ENCODE measurements around the gene C1orf53. TPM values are rescaled to one million over a fixed set of nuclear protein-coding genes. Genes with fewer than 3 reads are reported as not detected.
"Not testable (repeated sequence)": the region's sequence is repeated elsewhere in the genome, so short reads cannot be mapped to it uniquely, and the experiment has no call there.

Gene C1orf53
- total RNA-seq, 5 donors from 2014 or later (not counting 1 experiment from before 2014, with no cell fraction given), result not detected

DNA sequence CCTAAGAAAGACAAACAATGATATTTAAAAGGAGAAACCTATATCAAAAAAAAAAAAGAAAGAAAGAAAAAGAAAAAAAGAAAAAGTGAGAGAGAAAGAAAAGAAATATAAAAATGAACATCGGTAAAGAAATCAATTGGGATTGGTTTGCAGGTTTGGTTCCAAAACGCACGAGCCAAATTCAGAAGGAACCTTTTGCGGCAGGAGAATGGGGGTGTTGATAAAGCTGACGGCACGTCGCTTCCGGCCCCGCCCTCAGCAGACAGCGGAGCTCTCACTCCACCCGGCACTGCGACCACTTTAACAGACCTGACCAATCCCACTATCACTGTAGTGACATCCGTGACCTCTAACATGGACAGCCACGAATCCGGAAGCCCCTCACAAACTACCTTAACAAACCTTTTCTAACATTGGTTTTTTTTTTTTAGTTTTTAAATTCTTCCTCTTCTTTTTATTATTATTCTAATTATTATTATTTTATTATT lies 26.5 kb downstream of the C1orf53 start:
- H3K36me3 ChIP-seq (ENCODE audit: control insufficient read depth in 2 of 2, extremely low read depth in 1 of 2, insufficient read depth in 1 of 2, low read length in 1 of 2), result no peaks in the 10 kb centered on the region
- no peaks in the 10 kb centered on the region for H3K36me3 Mint-ChIP-seq
- H3K27ac Mint-ChIP-seq, result no peak overlapping the region
- H3K4me1 Mint-ChIP-seq, result peaks cover 6 to 7% (median 7%) of the 10 kb centered on the region in 3 donors
- DNase-seq, result peak in 1 of 35 experiments; percentile 51
- H3K9me3 Mint-ChIP-seq, result no peaks in the 10 kb centered on the region
- ATAC-seq (replicated peaks in 1 of 4), result peak in 1 of 4 experiments; percentile 56
- no peak overlapping the region for H3K27ac ChIP-seq (ENCODE audit: low read length)
- H3K9me3 ChIP-seq, result no peaks in the 10 kb centered on the region
- CTCF ChIA-PET, result interaction anchor here (0.5 to 0.7 kb wide), 3 partner anchors 23 to 292 kb away, joined by 3 to 9 read pairs (median 4); no protein-coding TSS in a partner anchor
- WGBS (ENCODE audit: insufficient coverage), result 8% methylated on average over 2 of the region's 15 CpGs
- H3K27me3 ChIP-seq (replicated peaks in 1 of 2; ENCODE audit: control insufficient read depth in 2 of 2, extremely low read depth in 1 of 2, insufficient read depth in 2 of 2, low read length in 1 of 2), result peaks cover 12% of the 10 kb centered on the region in 2 experiments
- POLR2A ChIA-PET, result interaction anchor here in 1 of 2 donors (0.7 kb wide), 1 partner anchor 14 kb away, joined by 3 read pairs; no protein-coding TSS in a partner anchor
- peaks cover 58 to 67% of the 10 kb centered on the region in 2 donors for H3K27me3 Mint-ChIP-seq
- H3K4me3 Mint-ChIP-seq, result peak overlapping the region in 1 of 3 donors; percentile 26
- H3K4me1 ChIP-seq (ENCODE audit: control insufficient read depth in 1 of 2, extremely low read depth in 1 of 2, insufficient read depth in 2 of 2, low read length in 2 of 2), result peaks cover 3 to 4% of the 10 kb centered on the region in 2 experiments
- H3K4me3 ChIP-seq (ENCODE audit: control insufficient read depth in 1 of 2, extremely low read depth in 1 of 2, low read length in 1 of 2), result peak overlapping the region in 1 of 2 donors; percentile 33

DNA sequence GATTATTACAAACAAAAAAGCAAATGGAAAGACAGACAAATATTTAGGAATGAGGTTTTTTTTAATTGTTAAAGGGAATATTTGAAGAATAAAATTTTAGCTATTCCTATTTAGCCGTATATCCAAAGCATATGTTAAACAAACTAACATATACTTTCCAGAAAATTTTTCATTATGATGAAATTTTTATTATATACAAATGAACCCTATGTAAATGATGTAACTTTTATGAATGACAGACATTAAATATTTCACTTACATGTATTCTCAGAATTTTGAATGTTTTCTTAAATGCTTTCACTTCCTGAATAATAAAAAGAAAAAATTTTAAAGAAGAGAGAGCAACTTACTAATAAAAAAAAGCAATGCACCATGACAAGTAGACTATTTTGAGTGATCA lies 30.6 kb downstream of the C1orf53 start:
- no peak overlapping the region for H3K4me3 ChIP-seq (ENCODE audit: control insufficient read depth in 1 of 2, extremely low read depth in 1 of 2, low read length in 1 of 2)
- Mint-ChIP-seq H3K27me3 (peaks cover 27 to 54% of the 10 kb centered on the region in 2 donors), H3K4me3 (no peak overlapping the region), H3K9me3 (no peaks in the 10 kb centered on the region), H3K27ac (no peak overlapping the region), H3K4me1 (peaks cover 6 to 7% (median 7%) of the 10 kb centered on the region in 3 donors), H3K36me3 (no peaks in the 10 kb centered on the region)
- H3K27ac ChIP-seq (ENCODE audit: low read length), result no peak overlapping the region
- H3K9me3 ChIP-seq, result no peaks in the 10 kb centered on the region
- H3K27me3 ChIP-seq (replicated peaks in 1 of 2; ENCODE audit: control insufficient read depth in 2 of 2, extremely low read depth in 1 of 2, insufficient read depth in 2 of 2, low read length in 1 of 2), result peaks cover 6% of the 10 kb centered on the region in 2 experiments
- ATAC-seq (replicated peaks in 1 of 4) (no peak), DNase-seq (no peak)
- ChIA-PET POLR2A (interaction anchor here in 1 of 2 donors (0.7 to 0.8 kb wide), 2 partner anchors 25 to 30 kb away, joined by 3 to 9 read pairs; no protein-coding TSS in a partner anchor), CTCF (interaction anchor here in 1 of 2 donors (0.6 kb wide), 1 partner anchor 149 kb away, joined by 3 read pairs; no protein-coding TSS in a partner anchor)
- no CpG with 5 or more reads among the region's 1 CpG for WGBS (ENCODE audit: insufficient coverage)
- H3K4me1 ChIP-seq (ENCODE audit: control insufficient read depth in 1 of 2, extremely low read depth in 1 of 2, insufficient read depth in 2 of 2, low read length in 2 of 2), result peaks cover 3 to 4% of the 10 kb centered on the region in 2 experiments
- H3K36me3 ChIP-seq (ENCODE audit: control insufficient read depth in 2 of 2, extremely low read depth in 1 of 2, insufficient read depth in 1 of 2, low read length in 1 of 2), result no peaks in the 10 kb centered on the region

DNA sequence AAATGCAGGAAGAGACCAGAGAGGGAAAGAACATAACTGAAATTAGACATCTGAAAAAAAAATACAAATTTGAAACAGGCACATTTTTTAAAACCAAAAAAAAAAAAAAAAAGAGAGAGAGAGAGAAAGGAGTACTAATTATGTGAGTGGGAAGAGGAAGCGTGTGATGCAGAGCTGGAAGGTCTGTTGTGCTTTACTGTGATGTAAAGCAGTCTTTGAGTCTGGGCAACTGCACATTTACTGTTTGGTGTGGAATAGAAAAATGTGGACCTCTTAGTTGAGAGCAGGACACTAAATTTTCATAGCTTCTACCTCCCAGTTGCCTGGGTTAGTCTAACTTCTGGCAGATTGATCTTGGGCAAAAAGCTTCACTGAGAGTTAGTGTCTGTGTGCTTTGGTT lies 31.2 kb downstream of the C1orf53 start:
- POLR2A ChIA-PET, result interaction anchor here in 1 of 2 donors (0.7 to 0.8 kb wide), 2 partner anchors 25 to 30 kb away, joined by 3 to 9 read pairs; no protein-coding TSS in a partner anchor
- ATAC-seq (replicated peaks in 1 of 4) (no peak), DNase-seq (no peak)
- CTCF ChIA-PET, result interaction anchor here in 1 of 2 donors (0.5 to 0.7 kb wide), 2 partner anchors 23 to 531 kb away, joined by 3 to 4 read pairs; no protein-coding TSS in a partner anchor
- peaks cover 21 to 53% of the 10 kb centered on the region in 2 donors for H3K27me3 Mint-ChIP-seq
- Histone ChIP-seq H3K4me1 (ENCODE audit: control insufficient read depth in 1 of 2, extremely low read depth in 1 of 2, insufficient read depth in 2 of 2, low read length in 2 of 2) (peaks cover 3 to 4% of the 10 kb centered on the region in 2 experiments), H3K4me3 (ENCODE audit: control insufficient read depth in 1 of 2, extremely low read depth in 1 of 2, low read length in 1 of 2) (no peak overlapping the region), H3K27ac (ENCODE audit: low read length) (no peak overlapping the region), H3K27me3 (replicated peaks in 1 of 2; ENCODE audit: control insufficient read depth in 2 of 2, extremely low read depth in 1 of 2, insufficient read depth in 2 of 2, low read length in 1 of 2) (peaks cover 6% of the 10 kb centered on the region in 2 experiments), H3K9me3 (no peaks in the 10 kb centered on the region), H3K36me3 (ENCODE audit: control insufficient read depth in 2 of 2, extremely low read depth in 1 of 2, insufficient read depth in 1 of 2, low read length in 1 of 2) (no peaks in the 10 kb centered on the region)
- H3K4me1 Mint-ChIP-seq, result peaks cover 4% of the 10 kb centered on the region in 3 donors
- no peak overlapping the region for H3K4me3 Mint-ChIP-seq
- H3K27ac Mint-ChIP-seq, result peak overlapping the region in 1 of 2 donors; percentile 51
- 0% methylated on average over 1 of the region's 1 CpG for WGBS (ENCODE audit: insufficient coverage)
- no peaks in the 10 kb centered on the region for H3K9me3 Mint-ChIP-seq
- no peaks in the 10 kb centered on the region for H3K36me3 Mint-ChIP-seq

DNA sequence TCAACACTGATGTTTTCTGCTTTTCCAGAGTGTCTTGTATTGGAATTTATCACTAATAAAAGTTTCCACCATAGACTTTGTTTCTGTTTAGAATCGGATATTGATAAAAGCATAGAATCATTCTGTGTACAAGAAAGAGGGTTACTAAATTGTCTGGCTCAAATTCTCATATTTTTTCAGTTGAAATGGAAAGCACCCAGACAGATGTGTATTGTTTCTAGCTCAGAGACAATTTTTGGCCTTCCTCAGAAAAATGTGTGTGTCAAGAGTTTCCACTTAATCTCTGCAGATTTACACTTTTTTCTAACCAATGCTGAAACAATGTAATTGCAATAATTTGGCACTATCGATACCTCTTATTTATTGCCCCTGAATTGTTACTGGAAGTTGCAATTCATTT lies 35.0 kb downstream of the C1orf53 start:
- Mint-ChIP-seq H3K9me3 (no peaks in the 10 kb centered on the region), H3K36me3 (no peaks in the 10 kb centered on the region), H3K4me3 (no peak overlapping the region), H3K27ac (no peak overlapping the region), H3K4me1 (no peaks in the 10 kb centered on the region), H3K27me3 (peaks cover 8 to 38% of the 10 kb centered on the region in 2 donors)
- POLR2A ChIA-PET, result interaction anchor here in 1 of 2 donors (0.6 kb wide), 1 partner anchor 60 kb away, joined by 3 read pairs; no protein-coding TSS in a partner anchor
- DNase-seq, result no peak
- peaks cover 1 to 3% of the 10 kb centered on the region in 2 experiments for H3K27me3 ChIP-seq (replicated peaks in 1 of 2; ENCODE audit: control insufficient read depth in 2 of 2, extremely low read depth in 1 of 2, insufficient read depth in 2 of 2, low read length in 1 of 2)
- H3K4me3 ChIP-seq (ENCODE audit: control insufficient read depth in 1 of 2, extremely low read depth in 1 of 2, low read length in 1 of 2), result no peak overlapping the region
- no peaks in the 10 kb centered on the region for H3K9me3 ChIP-seq
- no peaks in the 10 kb centered on the region for H3K4me1 ChIP-seq (ENCODE audit: control insufficient read depth in 1 of 2, extremely low read depth in 1 of 2, insufficient read depth in 2 of 2, low read length in 2 of 2)
- H3K27ac ChIP-seq (ENCODE audit: low read length), result no peak overlapping the region
- ATAC-seq (replicated peaks in 1 of 4), result no peak
- CTCF ChIA-PET, result no interaction called here
- no peaks in the 10 kb centered on the region for H3K36me3 ChIP-seq (ENCODE audit: control insufficient read depth in 2 of 2, extremely low read depth in 1 of 2, insufficient read depth in 1 of 2, low read length in 1 of 2)
- WGBS (ENCODE audit: insufficient coverage), result no CpG with 5 or more reads among the region's 2 CpGs

GRCh38 chr1:197937892-197938291 lies 35.5 kb downstream of the C1orf53 start:
- no peaks in the 10 kb centered on the region for H3K4me1 ChIP-seq (ENCODE audit: control insufficient read depth in 1 of 2, extremely low read depth in 1 of 2, insufficient read depth in 2 of 2, low read length in 2 of 2)
- Mint-ChIP-seq H3K9me3 (no peaks in the 10 kb centered on the region), H3K4me1 (no peaks in the 10 kb centered on the region), H3K27me3 (peaks cover 8 to 40% of the 10 kb centered on the region in 2 donors), H3K36me3 (no peaks in the 10 kb centered on the region), H3K4me3 (no peak overlapping the region), H3K27ac (no peak overlapping the region)
- CTCF ChIA-PET, result no interaction called here
- no peak overlapping the region for H3K4me3 ChIP-seq (ENCODE audit: control insufficient read depth in 1 of 2, extremely low read depth in 1 of 2, low read length in 1 of 2)
- H3K27ac ChIP-seq (ENCODE audit: low read length), result no peak overlapping the region
- H3K27me3 ChIP-seq (replicated peaks in 1 of 2; ENCODE audit: control insufficient read depth in 2 of 2, extremely low read depth in 1 of 2, insufficient read depth in 2 of 2, low read length in 1 of 2), result peaks cover 0 to 3% of the 10 kb centered on the region in 2 experiments
- ATAC-seq (replicated peaks in 1 of 4) (no peak), DNase-seq (no peak)
- 95% methylated on average over 5 of the region's 6 CpGs for WGBS (ENCODE audit: insufficient coverage)
- POLR2A ChIA-PET, result interaction anchor here in 1 of 2 donors (0.6 kb wide), 1 partner anchor 59 kb away, joined by 3 read pairs; no protein-coding TSS in a partner anchor
- H3K36me3 ChIP-seq (ENCODE audit: control insufficient read depth in 2 of 2, extremely low read depth in 1 of 2, insufficient read depth in 1 of 2, low read length in 1 of 2), result no peaks in the 10 kb centered on the region
- no peaks in the 10 kb centered on the region for H3K9me3 ChIP-seq

DNA sequence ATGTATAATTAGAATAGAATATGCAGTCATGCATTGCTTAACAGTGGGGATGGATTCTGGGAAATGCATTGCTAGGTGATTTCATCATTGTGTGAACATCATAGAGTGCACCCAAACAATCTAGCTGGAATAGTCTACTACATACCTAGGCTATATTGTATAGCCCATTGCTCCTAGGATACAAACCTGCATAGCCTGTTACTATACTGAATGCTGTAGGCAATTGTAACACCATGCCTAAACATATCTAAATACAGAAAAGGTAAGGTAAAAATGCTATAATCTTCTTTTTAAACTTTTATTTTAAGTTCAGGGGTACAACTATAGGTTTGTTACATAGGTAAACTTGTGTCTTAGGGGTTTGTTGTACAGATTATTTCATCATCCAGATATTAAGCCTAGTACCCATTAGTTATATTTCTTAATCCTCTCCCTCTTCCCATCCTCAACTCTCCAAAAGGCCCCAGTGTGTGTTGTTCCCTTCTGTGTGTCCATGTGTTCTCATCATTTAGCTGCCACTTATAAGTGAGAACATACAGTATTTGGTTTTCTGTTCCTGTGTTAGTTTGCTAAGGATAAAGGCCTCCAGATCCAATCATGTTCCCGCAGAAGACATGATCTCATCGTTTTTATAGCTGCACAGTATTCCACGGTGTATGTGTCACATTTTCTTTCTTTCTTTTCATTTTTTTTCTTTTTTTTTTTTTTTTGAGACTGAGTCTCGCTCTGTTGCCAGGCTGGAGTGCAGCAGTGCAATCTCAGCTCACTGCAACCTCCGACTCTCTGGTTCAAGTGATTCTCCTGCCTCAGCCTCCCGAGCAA lies 36.9 kb downstream of the C1orf53 start:
- not testable (repeated sequence) for ATAC-seq (replicated peaks in 1 of 4); H3K9me3 ChIP-seq; H3K36me3 Mint-ChIP-seq; H3K4me1 ChIP-seq (ENCODE audit: control insufficient read depth in 1 of 2, extremely low read depth in 1 of 2, insufficient read depth in 2 of 2, low read length in 2 of 2); H3K9me3 Mint-ChIP-seq; H3K27ac ChIP-seq (ENCODE audit: low read length); H3K27ac Mint-ChIP-seq; H3K4me1 Mint-ChIP-seq; H3K4me3 ChIP-seq (ENCODE audit: control insufficient read depth in 1 of 2, extremely low read depth in 1 of 2, low read length in 1 of 2); DNase-seq; H3K4me3 Mint-ChIP-seq; H3K27me3 ChIP-seq (replicated peaks in 1 of 2; ENCODE audit: control insufficient read depth in 2 of 2, extremely low read depth in 1 of 2, insufficient read depth in 2 of 2, low read length in 1 of 2); H3K36me3 ChIP-seq (ENCODE audit: control insufficient read depth in 2 of 2, extremely low read depth in 1 of 2, insufficient read depth in 1 of 2, low read length in 1 of 2)
- WGBS (ENCODE audit: insufficient coverage), result no CpG with 5 or more reads among the region's 6 CpGs
- CTCF ChIA-PET, result interaction anchor here in 1 of 2 donors (0.7 kb wide), 1 partner anchor 342 kb away, joined by 5 read pairs; no protein-coding TSS in a partner anchor
- H3K27me3 Mint-ChIP-seq, result peaks cover 0 to 41% of the 10 kb centered on the region in 2 donors
- POLR2A ChIA-PET, result interaction anchor here in 1 of 2 donors (0.7 kb wide), 1 partner anchor 22 kb away, joined by 3 read pairs; no protein-coding TSS in a partner anchor

All from T-cell (primary cell).